Lower leg skin (tissue), 3 donors: ENCODE results near the gene CBX1.

Experiments
- POLR2A ChIP-seq, 2 donors: fragments of 450-650 bp; IDR thresholded peaks; one replicate each; pipeline ENCODE4 v1.6.1; 2016 to 2017; ENCODE audit warnings: antibody characterized with exemption in 2 of 2, mild to moderate bottlenecking in 1 of 2, moderate library complexity in 1 of 2
- TF ChIP-seq, protein P1 (sequence below), 3 donors: fragments of 450-650 bp; IDR thresholded peaks; one replicate each; pipeline ENCODE4 v1.5.1; 2016; ENCODE audit warnings: antibody characterized with exemption in 3 of 3, mild to moderate bottlenecking in 3 of 3, moderate library complexity in 2 of 3

GRCh38 chr17:48030531-48030930 is 70.7 kb downstream of the CBX1 start:
- TF ChIP-seq POLR2A (IDR thresholded peaks at IDR 0.05): no peak
- TF ChIP-seq, protein P1, sequence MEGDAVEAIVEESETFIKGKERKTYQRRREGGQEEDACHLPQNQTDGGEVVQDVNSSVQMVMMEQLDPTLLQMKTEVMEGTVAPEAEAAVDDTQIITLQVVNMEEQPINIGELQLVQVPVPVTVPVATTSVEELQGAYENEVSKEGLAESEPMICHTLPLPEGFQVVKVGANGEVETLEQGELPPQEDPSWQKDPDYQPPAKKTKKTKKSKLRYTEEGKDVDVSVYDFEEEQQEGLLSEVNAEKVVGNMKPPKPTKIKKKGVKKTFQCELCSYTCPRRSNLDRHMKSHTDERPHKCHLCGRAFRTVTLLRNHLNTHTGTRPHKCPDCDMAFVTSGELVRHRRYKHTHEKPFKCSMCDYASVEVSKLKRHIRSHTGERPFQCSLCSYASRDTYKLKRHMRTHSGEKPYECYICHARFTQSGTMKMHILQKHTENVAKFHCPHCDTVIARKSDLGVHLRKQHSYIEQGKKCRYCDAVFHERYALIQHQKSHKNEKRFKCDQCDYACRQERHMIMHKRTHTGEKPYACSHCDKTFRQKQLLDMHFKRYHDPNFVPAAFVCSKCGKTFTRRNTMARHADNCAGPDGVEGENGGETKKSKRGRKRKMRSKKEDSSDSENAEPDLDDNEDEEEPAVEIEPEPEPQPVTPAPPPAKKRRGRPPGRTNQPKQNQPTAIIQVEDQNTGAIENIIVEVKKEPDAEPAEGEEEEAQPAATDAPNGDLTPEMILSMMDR (IDR thresholded peaks at IDR 0.05): no peak
